Kidney tubule cell (primary cell): ENCODE data around the gene GPC3.

Source experiments
- DNase-seq: peaks from one replicate; pipeline ENCODE4 v3.0.0-alpha.2; 2018; ENCODE audit warnings: low spot score

GPC3 gene

DNA sequence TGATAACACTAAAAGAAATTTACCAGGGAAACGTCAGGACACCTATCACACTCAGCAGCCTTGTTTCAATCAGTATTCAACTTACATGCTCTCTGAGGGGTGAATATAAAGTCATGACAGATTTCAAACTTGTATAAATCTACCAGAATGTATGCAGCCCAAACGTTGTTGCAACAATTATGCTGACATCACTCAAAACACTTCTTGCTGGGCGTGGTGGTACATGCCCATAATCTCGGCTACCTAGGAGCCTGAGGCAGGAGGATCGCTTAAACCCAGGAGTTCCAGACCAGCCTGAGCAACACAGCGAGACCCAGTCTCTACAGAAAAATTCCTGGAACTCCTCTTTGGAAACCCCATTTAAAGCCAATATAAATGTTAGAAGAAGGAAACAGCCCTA is 303.5 kb downstream of the GPC3 start:
- no peak for DNase-seq

DNA sequence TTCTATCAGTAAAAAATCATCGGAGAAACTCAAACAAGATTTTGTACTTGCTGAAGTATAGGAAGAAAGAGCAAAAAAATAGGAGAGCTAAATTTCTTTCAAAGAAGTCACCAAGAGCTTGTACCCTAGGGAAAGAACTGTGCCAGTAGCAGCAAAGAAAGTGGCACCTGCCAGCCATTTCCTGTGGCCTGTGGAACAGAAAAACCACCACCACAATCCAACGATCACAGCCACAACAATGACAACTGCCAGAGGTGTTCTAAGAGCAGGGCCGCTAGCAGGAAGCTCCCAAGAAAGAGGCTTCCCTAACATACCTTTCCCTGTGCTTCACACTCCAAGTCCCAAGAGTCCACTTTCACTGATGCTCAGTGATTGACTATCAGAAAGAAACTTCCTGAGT is 304.0 kb downstream of the GPC3 start:
- DNase-seq: peak; percentile 20

DNA sequence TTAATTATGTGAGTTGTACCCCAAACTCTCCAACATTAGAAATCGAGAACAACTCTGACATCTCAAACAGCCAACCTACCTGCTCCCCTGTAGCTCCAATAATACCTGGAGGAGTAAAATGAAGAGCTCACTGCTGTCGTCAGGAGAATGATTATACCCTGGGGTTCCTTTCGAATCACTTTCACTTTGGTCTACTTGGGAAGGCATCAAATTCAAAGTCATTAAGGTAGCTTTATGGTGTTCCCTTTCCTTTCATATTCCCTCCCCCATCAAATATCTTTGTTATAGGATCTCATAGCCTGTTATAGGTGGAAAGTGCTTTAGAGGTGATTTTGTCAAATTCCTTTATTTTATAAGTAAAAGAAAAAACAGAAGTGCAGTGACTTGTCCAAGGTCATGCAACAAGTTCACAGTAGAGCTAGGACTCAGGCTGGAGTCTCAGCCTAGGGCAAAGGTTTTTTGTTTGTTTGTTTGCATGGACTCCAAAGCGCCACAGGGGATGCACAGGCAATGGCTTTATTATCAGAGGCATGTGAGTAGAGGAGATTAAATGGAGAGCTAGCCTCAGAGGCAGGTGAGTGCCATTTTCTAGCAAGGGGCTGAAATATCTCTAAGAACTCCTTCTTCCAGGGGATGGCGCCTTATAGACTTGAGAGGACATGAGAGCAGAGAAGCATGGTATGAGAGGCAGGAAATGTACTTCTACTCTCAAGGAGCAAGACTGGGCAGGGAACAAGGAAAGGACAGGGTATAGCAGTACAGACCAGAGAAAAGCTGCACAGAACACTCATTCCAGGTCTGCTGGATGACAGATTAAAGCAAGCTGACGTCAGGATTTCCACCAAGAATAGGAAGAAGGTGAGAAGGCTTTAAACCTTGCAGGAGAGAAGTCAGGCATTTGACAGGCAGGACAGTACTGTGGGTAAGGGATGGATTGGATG is 308.0 kb downstream of the GPC3 start:
- DNase-seq: no peak

DNA sequence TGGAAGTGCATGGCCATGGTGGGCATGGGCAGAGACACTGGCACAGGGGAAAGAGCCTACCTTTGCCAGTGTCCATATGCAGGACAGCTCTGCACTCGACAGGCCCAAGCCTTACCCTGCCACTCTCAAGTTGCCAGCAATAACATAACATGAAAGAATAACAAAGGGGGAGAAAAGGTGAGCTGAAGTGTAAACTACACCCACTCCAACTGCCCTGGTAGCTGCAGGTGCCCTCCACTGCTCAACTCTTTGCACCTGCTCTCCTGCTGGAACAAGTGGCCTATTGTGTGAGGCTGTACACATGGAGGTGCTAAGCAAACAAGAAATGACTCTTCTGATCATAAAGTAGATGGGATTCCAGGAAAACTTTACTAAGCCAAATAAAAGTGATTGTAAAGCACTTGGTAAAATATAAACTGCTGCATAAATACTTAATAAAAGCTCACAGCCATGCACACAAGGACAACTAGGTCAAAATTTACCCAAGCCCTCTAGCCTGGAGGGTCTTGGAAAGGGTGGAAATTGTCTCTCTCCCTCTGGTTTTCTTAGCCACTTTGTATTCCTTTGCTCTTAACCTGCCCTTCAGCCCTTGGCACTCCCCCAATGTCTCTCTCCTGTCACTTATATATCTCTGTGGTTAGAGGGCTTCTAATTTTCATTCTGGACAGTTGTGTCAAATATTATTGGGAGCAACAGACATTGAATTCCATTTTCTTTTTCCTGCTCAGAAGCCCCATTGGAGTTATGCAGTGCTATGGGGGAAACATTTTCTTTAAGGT is 308.9 kb downstream of the GPC3 start:
- no peak for DNase-seq

DNA sequence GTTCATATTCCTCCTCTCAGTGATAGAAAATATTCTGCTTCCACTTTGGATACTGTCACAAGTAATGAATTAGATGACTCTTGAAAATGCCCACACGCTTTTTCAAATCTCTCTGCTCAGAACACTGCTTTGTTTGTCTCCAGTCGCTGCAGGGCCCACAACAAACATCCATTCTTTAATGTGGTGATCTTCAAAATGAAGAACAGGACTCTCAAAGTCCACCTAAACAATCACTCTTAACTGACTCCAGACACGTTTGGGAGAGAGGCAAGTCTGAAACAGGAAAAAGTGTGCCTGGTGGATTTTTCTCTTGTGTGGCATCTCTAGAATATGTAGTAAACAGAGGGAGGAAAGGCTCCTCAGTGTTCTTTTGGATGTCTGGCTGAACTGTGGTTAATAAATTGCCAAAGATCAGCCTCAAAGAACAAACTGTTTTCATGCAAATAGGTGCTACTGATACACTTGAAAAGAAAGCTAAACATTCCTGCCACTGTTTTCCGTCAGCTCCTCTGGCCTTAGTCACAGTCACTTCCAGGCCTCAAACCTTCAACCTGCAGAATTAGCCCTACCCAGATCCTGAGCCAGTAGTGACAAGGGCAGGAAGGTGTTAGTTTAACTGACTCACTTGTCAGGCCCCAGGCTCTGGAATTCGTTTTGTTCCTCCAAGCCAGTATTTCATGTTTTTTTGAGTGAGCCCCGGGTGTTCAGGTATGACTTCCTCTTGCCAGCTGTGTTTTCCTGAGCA is 310.5 kb downstream of the GPC3 start:
- peak; percentile 90 for DNase-seq

DNA sequence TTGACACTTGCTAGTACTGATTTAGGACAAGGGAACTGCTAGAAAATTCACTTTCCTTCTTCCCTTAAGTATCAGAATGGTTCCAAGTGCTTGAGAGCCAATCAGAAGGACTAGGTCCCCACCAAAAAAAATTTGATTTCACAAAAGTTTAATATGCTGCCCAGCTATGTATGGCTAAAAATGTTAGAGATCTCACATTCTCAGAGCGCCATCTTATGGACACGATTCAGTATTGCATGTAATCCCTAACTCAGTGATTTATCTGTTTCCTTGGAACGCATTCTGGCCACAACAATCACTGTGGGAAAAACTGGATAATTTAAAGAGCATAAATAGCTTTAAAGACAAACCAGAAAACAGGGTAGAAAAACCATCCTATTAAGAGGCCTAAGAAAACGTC is 315.0 kb downstream of the GPC3 start:
- peak; percentile 61 for DNase-seq

DNA sequence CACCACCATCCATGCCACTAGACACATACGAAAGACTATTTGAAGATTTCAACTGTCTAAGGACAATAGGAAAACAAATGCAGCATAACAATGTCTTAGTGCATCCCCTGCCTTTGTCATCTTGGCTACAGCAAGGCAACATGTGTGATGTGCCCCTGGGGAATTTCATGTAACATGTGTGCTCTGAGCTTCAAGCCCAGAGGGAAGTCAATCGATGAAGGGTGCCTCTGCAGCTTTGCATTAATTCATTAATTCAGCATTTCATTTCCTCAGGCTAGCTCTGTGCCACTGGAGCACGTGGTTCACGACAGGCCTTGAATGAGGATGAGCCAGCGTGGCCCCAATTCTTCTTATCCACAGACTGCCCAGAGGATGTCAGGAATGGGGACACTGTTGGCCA is 316.2 kb downstream of the GPC3 start:
- no peak for DNase-seq

DNA sequence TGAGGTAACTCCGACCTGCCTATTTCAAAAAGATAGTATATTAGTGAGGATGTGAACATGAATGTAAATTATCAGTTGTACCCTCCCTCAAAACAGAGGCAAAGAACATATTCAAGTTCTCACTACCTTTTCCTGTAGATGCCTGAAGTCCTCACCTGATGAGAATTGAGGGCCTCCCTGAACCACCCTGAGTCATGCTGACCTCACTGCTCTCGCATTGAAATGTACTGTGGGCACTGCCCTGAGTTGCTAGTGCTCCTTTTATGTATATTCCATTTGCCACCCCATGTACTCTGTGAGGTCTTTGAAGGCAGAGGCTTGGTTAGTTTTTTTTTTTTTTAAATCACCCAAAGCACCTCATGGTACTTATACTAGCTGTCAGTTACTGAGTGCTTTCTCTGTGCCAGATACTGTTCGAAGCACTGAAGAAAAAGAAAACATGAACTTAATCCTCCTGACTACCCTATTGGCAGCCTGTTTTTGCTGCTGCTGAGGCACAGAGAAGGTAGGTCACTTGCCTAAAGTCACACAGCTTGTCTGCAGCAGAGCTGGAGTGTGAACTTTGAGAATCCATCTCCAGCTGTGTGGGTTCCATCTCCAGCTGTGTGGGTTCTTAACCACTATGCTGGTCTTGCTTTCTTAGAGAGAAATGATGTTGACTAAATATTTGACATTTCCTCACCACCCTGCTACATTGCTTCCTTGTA is 317.0 kb downstream of the GPC3 start:
- peak; percentile 79 for DNase-seq

DNA sequence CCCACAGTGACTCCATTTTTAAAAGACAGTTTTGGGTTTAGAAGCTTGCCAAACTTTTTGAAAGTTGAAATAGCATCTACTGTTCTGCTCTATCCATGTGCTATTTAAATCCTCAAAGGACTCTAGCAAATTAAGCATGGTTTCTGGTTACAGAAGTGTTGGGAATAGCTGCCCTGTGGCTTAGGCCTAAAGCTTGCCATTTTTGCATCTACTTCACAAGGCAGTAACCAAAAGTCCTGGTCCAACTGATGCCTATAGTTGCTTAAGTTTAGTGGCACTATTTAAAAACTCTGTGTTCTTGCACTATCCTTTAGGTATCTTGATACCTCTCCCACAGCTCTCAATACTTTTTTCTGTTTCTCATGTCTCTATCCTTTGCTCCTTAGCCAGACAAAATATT is 319.1 kb downstream of the GPC3 start:
- no peak for DNase-seq

DNA sequence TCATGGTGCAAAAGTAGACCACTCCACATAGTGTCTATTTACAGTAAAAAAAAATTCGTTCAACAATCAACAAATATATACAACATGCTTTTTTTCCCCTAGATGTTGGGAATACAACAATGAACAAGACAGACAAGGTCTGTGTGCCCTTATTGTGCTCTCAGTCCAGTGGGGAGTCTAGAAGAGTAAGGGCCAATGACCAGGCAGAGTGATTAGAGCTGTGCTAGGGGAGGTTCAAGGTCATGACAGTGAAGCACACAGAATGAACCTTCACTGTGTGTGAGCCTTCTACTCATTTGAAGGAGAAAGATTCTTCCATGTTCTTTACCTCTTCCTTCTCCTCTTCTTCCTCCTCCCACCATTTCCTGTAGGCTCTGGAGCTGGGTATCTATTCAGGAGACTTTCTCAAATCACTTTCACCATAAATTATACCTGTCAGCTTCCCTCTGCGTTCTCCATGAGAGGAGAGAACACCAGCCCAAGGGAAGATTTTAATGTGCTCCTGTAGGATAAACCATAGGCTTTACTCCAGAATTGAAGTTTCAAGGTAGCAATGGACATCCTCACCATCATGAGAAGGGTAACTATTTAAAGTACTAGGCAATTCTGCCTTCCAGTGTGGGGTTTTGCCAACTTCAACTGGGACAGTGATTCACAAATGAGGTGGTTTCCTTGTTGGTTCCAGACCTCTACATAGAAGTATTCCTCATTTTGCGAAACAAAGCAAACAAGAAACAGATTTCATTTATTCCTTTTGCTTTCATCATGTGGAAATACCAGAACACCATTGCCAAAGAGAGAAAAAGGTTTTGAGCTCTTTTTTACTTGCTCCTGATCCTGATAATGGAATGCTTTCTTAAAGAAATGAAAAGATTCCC is 323.2 kb downstream of the GPC3 start:
- no peak for DNase-seq

DNA sequence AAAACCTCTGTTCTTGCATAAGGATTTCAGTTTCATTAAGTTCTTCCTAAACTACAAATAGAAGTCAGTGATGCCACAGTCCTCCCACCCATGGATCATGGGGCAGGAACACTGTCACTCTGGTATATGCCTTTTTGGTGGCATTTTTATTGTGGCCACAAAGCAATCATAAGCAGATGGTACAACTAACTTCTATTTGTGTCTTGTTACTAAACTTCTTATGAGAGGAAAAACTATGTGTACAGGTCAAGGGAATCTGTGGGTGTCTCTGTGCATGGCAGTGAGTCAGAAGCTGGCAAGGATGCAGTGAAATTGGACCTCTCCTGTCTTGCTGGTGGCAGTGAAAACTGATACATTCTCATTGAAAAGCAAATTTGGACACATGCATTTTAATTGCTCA is 325.1 kb downstream of the GPC3 start:
- DNase-seq: peak; percentile 57

DNA sequence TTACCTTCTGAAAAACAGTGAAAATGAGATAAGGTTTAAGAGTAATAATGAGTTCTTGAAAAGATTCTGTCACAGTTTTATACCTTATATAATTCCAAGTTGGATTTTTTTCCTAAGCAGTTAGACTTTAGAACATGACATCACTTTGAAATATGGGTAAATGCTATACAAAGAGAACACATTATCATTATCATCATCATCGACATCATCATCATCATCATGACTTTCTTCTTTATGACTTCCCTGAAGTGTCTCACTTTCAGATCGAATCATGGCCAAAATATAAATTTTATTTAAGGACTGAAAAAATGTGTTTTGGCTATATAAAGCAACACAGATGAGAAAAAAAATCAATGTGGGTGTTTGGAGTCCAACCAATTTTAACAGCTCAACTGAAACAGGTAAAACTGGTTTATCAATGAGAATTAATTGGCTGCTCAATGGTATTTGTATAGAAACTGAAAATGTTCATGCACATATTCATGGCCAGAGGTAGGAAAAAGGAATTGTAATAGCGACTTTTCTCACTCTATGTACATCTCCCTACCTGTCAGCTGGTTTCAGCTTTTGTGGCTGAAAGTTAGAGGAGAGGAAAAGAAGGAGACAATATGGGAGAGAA is 327.0 kb downstream of the GPC3 start:
- DNase-seq: no peak

DNA sequence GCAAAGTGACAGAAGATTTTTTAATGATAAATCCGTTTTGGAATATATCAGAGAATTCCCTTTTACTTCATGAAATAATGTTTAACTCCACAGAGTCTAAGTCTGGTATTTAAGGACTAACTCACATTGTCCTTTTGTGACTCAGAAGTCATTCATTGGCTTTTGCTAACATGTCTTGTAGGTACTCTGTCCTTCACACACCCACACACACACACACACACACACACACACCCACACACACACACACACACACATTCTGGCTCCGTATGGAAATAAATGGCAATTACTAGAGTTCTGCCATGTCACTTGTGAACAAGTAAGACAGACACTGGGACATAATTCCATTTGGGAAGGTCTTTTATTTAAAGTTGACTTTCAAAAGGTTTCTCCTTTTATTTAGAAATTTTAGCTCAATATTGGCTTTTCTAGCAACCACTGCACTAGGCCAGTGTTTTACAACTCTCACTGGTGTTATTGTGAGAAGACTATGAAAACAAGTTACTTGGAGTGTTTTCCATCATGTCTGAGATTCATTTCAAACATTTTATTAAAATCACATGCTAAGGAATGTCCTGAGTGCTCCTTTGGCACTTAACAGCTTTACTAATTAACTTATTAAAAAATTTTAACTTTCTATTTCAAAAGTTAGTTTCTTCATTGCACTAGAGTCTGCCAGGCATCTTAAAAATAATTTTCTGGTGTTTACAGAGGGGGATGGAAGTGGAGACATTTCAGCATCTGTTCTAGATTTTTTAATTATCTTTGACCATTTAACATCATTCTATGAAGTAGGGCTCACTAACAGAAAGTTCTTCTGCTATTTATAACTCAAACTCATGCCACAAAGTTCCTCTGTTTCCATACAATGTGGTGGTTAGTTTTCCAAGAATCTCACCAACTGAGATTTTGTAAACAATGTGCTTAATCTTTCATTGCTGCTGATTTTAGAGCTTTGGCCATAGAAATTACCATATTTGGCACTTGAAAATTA is 329.8 kb downstream of the GPC3 start:
- peak; percentile 90 for DNase-seq

DNA sequence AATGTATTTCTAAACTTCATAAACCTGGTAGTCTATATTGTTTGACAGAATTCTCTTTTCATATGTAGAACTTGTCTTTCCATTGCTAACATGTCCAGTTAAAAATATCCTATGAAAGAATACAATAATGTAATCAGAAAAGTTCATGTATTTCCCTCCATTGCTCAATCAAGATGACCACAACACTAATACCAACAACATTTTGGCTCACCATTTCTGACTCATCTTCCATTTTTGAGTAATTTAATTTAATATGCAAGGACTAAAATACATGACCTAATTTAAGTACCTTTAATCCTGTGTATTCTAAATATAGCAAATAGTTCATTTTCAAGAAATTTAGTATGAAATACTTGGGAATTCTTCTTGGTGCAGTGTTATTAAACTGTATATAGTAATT is 330.6 kb downstream of the GPC3 start:
- peak; percentile 39 for DNase-seq

DNA sequence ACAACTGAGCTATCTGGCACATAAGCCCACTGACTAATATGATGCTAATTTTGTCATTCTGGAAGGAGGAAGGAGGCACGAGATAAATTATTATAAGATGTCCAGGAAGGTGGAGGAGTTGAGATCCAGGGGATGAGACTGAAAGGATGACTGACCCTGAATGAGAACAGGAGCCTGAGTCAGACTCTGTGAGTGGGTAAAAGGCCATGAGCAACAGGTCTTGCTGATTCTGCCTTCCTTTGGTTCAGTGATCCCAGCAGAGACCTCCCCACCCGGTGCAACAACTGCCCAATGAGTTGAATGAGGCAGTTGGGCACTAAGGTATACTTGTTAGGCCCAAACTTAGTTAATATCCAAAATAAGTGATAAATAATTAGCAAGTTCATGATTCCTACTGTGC is 332.0 kb downstream of the GPC3 start:
- peak; percentile 94 for DNase-seq

DNA sequence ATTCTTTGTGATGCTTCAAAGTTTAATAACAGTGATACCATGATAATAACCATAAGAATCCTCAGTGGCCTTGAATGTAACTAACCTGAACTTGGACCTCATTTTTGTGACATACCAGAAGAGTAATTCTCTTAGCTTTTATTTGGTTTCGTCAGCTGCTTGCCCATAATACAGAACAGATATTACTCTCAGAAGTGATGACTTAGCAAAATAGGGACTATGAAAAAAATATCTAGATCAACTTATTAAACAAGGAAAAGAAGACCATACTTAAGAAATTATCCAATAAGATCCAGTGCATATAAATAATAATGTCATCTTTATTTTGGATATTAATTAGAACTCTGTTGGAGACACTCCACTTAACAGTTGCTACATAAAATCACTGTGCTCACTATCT is 333.2 kb downstream of the GPC3 start:
- DNase-seq: no peak

DNA sequence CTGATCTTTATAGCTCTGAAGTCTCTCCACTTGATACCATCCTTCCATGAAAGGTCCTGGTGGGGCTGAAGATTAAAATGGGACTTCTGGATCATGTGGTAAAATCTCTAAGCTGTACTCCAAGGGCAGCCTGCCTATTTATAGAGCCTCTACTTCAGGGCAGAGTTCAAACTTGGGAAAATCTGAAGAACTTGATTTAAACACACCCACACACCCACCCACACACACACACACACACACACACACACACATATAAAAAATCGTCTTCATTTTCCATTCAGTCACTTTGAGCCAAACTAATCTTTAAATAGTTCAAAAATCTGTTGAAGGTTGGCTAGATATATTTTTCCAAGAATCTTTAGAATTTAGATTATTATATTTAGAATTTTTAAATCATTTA is 335.2 kb downstream of the GPC3 start:
- no peak for DNase-seq

DNA sequence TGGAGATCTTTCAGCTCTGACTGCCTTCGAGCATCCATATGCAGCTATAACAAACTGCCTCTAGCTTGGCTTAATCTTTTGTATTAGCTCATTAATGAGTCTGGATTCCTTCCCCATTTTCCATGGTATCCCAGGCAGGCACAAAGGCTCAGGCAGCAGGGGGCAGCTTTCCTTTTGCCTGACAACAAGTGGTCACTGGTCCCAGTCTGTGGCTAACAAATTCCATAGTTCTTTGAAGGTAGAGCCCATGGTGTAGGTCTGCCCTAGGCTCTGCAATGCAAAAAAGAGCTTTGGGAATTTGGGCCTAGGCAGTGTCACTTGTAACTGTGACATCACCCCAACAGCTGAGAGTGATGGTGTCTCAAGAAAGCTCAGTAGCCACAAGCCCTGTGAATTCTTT is 335.7 kb downstream of the GPC3 start:
- no peak for DNase-seq

DNA sequence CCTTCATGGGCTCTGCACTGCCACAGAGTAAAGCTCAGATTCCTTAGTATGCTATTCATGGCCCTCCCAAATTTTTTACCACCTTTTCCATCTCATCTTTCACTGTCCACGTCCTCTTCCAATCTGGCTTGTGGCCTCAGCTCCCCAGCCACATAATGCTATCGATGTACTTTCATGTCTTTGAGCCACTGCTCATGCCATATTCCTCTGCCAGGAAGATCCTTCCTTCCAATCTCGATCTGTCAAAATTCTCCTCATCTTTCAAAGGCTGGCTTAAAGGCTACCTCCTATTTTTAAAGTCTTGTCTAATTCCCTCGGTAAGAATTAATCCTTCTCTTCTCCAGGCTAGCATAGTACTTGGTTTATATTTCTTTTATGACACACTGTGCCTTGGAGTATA is 336.8 kb downstream of the GPC3 start:
- DNase-seq: no peak
